Fibroblast of mammary gland (primary cell): ENCODE measurements around the gene SMS.

Experiments used
- DNase-seq: peaks from one replicate; pipeline ENCODE4 v3.0.0-alpha.2; 2010; ENCODE audit warnings: low read depth
- H3K4me3 ChIP-seq: 2 replicates; pipeline ENCODE4 v1.5.1; 2011; ENCODE audit warnings: low read depth, mild to moderate bottlenecking, low read length, moderate library complexity; ENCODE audit not compliant: control insufficient read depth
- CTCF ChIP-seq: conservative IDR thresholded peaks from 2 replicates; pipeline ENCODE4 v1.5.1; 2011; ENCODE audit warnings: low read depth, low read length, inconsistent platforms; ENCODE audit not compliant: control insufficient read depth, insufficient read depth

SMS gene

GRCh38 chrX:22012051-22012450 is 71.5 kb downstream of the SMS start:
- no peak overlapping the region for H3K4me3 ChIP-seq
- no peak for DNase-seq
- no peak for TF ChIP-seq CTCF

- no peak for DNase-seq
- no peak for TF ChIP-seq CTCF
- no peak overlapping the region for H3K4me3 ChIP-seq
Observed at GRCh38 chrX:22012931-22013330, 72.4 kb downstream of the SMS start.

- no peak for DNase-seq
Observed at GRCh38 chrX:22015139-22015750, 74.7 kb downstream of the SMS start.

GRCh38 chrX:22021751-22022324 is 81.3 kb downstream of the SMS start:
- H3K4me3 ChIP-seq = no peak overlapping the region
- no peak for TF ChIP-seq CTCF
- DNase-seq = no peak

More at GRCh38 chrX:22015139-22015750, 74.7 kb downstream of the SMS start:
- no peak for TF ChIP-seq CTCF
- H3K4me3 ChIP-seq = no peak overlapping the region

- H3K4me3 ChIP-seq = no peak overlapping the region
- no peak for TF ChIP-seq CTCF
- no peak for DNase-seq
Observed at GRCh38 chrX:22024577-22024976, 84.1 kb downstream of the SMS start.

GRCh38 chrX:22025751-22026150 is 85.2 kb downstream of the SMS start:
- no peak for DNase-seq
- H3K4me3 ChIP-seq = no peak overlapping the region
- TF ChIP-seq CTCF = no peak

GRCh38 chrX:22026731-22027130 is 86.2 kb downstream of the SMS start:
- TF ChIP-seq CTCF = no peak
- no peak overlapping the region for H3K4me3 ChIP-seq
- DNase-seq = no peak
